EH (cell line): Measurements from ENCODE around the gene SCGB1D1.

Experiments used
- DNase-seq: peaks from one replicate; pipeline ENCODE4 v3.0.0-alpha.2; 2015; ENCODE audit warnings: low read depth

SCGB1D1 gene, protein sequence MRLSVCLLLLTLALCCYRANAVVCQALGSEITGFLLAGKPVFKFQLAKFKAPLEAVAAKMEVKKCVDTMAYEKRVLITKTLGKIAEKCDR

DNA sequence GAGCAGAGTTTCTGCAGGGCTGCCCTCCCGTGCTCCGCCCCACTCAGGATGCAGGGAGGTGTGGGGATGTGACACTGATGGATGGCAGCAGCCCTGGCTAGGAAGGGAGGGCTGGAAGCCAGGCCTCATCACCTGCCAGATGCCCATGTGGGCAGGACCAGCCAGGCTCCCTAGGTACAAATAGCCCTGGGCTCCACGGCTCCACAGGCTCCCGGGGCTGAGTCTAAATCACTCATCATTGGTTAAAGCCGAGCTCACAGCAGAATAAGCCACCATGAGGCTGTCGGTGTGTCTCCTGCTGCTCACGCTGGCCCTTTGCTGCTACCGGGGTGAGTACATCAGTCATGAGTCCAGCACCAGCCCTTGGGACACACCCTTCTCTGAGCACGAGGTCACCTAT lies at the start of gene SCGB1D1:
Gene SCGB1D1, plus strand, starts transcription at position 206 of the 400 bp plus-strand sequence. Its CDS starts 69 bp downstream, at position 275.
- no peak for DNase-seq

DNA sequence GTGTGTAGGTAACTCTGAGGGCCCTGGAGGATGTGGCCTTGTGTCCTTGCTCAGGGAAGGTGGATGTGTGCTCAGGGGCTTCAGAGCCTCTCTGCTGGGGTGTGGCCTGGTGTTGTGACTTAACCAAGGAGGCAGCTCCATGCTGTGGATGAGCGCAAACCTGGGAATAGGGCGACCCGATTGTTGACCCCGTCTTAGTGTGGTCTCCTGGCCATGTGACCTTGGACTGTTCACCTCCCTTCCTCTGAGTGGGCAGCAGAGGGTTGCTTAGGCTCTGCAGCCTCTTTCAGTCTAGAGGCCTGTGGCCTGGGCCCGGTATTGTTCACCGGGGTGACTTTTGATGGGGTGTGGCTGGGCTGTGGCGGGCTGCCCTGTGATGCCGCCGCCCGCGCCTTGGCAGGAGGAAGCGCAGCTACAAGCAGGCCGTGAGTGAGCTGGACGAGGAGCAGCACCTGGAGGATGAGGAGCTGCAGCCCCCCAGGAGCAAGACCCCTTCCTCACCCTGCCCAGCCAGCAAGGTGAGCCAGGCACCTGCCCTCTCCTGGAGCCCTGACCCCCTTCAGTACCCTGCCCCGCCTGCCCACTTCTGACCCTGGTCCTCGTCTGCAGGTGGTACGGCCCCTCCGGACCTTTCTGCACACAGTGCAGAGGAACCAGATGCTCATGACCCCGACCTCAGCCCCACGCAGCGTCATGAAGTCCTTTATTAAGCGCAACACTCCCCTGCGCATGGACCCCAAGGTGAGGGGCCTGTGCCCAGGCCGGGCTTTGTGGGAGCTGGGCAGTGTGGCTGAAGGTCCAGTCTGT lies 49.5 kb upstream of the SCGB1D1 start:
- DNase-seq, result no peak

DNA sequence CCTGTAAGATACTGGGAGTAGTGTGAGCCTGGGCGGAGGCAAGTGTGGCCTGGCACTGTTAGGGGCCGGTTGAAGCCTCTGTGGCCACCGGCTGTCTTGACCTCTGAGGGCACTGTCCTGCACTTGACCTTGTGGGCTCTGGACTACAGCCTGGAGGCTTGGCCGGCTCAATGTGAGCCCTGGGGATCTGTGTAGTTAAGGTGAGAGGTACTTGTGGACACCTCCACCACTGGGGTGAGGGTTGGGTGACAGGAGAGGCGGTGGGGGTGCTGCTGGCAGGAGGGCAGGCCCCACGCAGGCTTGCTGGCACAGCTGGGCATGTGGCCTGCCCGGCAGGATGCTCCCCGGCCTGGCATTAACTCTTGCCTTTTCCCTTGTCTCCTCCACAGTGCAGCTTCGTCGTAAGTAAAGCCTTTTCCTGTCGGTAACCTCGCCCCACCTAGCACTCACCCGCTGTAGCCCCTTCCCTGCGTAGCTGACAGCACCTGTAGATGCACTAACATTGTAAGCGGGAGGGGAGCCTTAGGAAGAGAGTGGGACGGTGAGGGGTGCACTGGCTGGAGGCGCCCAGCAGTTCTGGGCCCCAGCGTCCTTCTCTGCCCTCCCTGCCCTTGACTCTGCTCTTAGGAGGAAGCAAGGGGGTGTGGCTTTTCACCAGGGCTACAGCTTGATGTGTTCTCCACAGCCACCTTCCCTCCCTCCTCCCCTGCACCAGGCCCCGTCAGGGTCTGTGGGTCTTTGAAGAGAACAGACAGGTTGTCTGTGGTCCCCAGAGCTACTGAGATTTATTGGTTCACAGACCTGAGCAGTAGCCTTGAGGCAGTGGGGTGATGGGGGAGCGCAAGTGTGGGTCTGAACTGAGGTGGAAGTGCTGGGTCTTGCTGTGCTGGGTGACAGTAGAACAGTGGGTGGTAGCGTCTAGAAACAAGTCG lies 48.6 kb upstream of the SCGB1D1 start:
- DNase-seq, result no peak

DNA sequence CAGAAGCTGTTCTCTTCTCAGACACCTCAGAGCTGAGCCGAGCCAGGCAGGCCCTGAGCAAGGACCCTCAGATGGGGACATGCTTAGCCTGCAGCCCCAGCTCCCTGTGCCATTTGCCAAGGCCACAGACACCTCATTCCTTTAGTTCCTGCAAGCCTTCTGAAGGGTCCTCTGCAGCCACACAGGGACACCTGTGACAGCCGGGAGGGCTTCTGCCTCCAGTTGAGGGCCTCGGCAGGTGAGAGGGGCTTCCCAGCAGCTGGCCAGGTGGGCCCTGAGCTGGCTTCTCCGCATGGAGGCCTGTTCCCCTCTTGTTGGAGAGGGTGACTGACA lies 48.0 kb upstream of the SCGB1D1 start:
- DNase-seq, result no peak

DNA sequence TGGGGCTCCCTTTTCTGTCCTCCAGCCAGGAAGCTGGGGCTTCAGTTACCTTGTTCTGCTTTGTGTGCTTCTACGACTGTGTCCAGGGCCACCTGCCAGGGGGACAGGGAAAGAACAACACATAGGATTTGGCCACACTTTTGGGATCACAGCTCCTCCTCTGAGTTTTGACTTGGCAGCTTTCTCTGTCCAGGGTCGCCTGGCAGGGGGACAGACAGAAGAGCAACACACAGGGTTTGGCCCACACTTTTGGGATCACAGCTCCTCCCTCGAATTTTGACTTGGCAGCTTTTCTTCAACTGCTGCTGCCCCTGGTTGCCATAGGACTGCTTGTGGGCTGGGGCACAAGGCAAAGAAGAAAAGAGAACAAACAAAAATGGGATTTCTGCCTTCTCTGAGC lies 47.1 kb upstream of the SCGB1D1 start:
- no peak for DNase-seq

DNA sequence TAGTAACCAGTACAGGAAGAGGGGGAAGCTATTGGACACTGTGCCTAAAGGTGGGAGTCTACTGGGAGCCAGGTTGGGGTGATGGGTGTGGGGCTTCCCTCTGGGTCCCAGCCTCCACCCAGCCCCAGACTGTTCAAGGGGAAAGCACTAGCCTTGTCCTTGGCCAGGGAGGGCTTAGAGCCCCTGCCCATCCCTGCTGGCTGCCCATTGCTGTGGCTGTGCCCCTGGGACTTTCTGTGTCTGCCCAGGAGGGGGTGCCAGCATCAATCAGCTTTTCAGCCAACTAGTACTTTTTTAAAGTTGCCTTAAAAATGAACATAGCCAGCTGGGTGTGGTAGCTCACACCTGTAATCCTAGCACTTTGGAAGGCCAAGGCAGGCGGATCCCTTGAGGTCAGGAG lies 46.3 kb upstream of the SCGB1D1 start:
- no peak for DNase-seq

DNA sequence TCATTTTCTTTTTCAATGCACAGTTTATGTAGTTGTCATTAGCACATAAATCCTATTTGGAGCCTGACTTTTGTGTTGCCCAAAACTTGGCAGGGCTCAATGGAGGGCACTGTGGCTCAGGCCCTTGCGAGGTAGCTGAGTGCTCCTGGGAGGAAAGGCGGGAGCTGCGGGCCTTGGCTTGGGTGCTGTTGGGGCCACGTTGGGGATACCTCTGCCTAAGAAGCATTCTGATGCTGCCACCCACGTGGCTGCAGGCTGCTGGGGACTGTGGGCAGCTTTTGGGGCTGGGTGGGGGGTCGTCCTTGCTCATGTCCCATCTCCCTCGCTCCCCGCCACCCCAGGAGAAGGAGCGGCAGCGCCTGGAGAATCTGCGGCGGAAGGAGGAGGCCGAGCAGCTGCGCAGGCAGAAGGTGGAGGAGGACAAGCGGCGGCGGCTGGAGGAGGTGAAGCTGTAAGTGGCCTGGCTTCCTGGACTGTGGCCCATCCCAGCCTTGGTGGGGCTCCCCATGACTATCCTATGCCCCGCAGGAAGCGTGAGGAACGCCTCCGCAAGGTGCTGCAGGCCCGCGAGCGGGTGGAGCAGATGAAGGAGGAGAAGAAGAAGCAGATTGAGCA lies 45.3 kb upstream of the SCGB1D1 start:
- DNase-seq, result no peak

DNA sequence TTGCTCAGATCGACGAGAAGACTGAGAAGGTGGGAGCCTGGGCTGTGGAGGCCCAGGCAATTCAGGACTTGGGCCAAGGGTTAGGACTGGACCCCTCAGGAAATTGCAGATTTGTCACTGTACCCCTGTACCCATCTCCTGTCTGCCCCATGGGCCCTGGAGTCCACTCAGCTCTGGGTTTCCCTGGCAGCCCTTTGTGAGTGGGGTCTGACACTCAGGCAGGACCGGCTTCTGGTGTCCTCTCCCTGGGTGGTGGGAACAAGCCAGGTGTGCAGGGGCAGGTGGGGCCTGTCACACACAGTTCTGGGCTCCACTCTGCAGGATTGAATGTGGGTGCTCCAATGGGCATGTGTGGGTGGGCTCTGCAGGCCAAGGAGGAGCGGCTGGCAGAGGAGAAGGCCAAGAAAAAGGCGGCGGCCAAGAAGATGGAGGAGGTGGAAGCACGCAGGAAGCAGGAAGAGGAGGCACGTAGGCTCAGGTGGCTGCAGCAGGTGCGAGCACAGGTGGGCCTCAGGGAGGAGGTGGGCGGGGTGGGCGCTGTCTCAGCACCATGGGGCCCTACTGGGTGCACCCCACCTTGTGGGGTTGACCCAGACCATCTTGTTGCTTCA lies 44.6 kb upstream of the SCGB1D1 start:
- no peak for DNase-seq

DNA sequence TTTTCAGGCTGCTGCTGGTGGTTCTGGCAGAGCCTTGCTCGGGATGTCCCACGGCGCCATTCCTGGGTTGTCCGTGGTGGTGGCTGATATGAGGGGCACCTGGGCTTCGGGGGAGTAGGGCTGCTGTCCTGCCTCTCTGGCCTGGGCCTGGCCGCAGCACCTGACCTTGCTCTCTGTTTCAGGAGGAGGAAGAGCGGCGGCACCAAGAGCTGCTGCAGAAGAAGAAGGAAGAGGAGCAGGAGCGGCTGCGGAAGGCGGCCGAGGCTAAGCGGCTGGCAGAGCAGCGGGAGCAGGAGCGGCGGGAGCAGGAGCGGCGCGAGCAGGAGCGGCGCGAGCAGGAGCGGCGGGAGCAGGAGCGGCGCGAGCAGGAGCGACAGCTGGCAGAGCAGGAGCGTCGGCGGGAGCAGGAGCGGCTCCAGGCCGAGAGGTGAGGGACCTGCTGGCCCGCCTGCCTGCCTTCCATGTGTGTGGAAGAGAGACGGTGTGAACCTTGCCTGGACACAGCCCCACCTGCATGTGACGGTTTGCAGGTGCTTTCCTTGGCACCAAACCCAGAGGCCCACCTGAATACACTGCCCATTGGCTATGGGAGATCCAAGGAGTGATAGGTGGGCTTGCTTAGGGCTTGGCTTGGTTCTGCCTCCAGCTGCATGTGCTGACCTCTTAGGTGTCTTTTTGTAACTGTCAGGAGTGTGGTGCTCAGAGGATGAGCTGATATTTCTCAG lies 43.4 kb upstream of the SCGB1D1 start:
- DNase-seq, result no peak

DNA sequence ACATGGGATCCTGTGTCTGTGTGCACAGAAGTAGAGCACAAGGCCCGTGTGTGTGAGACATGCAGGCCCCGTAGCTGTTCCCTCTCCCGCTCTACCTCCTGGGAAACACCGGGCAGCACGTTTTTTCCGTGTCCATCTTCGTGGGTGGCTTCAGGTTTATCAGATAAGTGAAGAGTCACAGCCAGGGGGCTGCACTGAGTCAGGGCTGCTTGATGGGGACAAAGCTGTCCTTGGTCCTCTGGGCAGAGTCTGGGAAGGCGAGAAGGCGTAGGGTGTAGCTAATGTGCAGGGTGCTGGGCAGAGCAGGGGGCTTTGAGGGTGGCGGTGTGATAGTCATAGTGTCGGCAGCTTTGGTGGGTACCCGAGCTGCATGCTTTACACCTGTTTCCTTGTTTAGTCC lies 42.5 kb upstream of the SCGB1D1 start:
- DNase-seq, result no peak

DNA sequence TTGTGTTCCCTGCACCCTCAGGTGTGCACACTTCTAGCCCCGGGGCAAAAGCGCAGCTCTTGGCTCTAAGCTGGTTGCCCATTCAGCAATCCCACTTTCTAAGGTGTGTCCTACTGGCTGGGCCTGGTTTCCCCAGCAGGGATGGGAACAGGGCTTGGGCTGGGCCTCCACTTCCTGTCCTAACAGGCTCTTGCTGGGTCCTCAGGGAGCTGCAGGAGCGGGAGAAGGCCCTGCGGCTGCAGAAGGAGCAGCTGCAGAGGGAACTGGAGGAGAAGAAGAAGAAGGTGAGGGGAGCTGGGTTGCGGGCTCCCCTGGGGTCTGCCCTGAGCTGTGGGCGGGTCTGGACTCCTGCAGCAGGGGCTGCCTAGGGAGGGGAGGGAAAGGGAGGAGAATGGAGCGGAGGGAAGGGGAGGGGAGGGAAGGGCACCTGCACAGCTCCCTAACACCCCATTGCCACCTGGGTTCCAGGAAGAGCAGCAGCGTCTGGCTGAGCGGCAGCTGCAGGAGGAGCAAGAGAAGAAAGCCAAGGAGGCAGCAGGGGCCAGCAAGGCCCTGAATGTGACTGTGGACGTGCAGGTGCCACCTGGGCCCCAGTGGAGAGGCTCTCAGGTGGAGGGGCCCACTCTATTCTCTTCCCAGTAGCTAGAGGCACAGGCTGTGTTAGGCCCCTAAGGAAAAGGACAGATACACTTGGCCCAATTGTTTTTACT lies 41.6 kb upstream of the SCGB1D1 start:
- DNase-seq, result no peak

DNA sequence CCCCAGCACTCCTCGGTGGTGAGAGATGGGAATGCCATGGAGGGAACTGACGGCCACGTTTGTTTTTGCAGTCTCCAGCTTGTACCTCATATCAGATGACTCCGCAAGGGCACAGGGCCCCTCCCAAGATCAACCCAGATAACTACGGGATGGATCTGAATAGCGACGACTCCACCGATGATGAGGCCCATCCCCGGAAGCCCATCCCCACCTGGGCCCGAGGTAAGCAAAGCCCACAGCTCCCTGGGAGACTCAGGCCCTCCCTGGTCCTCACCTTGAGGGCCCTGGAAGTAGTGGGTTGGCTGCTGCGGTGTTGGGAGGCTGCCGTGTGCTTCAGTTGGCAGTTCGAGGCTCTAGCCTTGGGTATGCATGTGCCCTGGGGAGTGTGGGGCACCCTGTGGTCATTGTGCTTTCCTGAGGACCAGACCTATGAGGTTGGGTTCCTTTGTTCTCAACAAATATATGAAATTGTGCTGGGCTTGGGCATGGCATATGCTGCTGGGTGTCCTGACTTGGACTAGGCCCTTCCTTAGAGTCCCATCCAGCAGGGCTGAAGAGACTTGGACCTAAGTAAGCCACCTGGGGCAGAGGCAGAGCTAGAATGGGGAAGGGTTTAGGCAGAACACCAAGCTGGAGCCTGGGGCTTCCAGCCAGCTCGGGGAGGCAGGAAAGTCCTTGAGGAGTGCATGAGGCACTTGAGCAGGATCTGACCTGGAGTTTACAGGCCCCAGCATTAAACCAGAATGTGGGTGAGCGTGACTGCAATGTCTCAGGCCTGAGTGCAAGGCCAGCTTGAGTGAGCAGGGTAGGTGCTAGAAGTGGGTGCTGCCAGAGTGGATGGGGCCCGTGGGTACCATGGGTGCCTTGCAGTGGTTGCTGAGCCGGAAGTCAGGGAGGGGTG lies 39.8 kb upstream of the SCGB1D1 start:
- DNase-seq, result no peak

DNA sequence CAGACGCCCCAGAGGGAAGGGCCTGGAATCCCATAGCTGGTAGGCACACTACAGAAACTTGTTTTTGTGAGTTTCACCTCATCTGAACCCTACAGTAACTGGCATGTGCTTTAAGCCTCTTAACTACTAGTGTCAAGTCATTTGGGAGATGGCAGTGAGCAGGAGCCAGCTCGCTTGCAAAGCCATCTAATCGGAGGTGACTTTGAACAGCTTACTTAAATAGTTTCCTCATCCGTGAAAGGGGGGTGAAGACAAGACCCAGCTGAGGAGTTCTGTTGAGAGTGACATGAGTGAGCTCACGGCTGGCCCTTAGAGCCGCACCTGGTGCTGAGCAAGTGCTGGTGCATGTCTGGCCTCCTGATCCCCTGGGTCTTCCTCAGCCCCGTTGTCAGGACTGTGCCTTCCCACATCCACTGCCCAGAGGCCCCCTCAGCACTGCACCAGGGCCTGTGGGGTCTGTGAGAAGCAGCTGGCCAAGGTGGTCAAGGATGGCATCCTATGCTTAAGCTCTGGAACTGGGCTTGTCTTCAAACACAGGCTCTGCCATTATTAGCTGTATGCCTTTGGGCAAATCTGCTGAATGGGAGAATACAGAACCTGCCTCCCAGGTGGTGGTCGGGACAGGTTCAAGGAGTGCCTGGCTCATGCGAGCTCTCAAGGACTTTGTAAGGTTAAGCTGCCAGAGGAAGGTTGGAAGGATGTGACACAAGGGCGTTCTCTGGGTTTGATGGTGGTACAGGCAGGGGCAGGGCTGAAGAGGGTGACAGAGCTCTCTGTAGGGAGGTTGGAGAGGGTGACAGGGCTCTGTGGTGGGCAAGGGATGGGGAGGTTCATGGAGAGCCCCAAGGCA lies 38.9 kb upstream of the SCGB1D1 start:
- DNase-seq, result no peak

DNA sequence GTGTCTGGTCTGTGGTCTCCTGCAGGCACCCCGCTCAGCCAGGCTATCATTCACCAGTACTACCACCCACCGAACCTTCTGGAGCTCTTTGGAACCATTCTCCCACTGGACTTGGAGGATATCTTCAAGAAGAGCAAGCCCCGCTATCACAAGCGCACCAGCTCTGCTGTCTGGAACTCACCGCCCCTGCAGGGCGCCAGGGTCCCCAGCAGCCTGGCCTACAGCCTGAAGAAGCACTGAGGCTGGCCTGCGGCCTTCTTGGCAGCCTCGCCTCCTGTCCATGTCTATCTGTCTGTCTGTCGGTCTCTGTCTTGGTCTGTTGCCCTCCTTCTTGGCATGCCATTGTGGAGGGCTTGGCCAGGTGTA lies 38.3 kb upstream of the SCGB1D1 start:
- DNase-seq, result no peak

DNA sequence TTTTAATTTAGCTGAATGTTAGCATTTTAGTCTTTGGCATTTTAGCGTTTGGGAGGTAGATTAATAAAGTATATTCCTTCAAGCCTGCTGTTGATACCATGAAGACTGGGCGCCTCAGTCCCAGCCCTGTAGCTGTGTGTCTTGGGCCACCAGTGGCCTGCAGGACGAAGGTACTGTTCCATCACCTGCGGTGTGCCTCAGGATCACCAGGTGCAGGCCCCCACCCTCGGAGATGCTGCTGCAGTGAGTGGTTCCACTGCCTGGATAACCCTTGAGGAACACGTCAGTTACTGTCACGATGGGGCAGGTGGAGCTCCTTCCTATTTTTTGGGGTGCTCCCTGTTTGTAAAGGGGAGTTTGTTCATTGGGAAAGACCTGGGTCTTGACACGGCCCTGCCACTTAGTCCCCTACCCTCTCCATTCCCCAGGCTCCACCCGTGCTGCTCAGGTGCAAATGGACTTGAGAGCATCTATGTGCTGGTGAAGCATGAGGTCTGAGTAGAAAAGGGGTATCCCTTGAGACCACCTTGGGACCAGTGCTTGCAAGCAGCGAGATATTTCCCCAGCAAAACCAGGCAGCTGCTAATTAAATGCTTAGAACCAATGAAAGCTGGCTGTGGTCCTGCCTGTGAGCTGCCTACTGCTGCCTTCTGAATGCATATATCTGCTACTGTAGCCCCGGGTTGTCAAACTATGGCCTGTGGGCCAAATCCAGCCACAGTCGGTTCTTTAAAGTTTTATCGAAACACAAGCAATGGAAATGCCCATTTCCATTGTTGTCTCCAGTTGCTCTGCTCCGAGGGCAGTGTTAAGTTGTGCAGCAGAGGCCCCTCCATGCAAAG lies 37.5 kb upstream of the SCGB1D1 start:
- DNase-seq, result no peak

DNA sequence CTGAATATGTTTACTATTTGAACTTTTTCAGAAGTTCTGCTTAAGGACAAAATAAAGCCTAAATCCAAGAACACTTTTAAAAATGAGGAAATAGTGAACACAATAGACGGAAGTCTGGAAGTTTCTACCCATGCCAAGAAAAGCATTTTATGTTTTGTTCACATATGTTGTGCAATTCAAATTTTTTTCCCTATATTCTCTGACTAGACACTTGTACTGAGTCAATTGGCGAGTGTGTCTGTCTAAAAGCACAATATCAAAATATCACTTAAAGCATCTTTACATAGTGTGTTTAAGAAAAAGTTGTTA lies 37.0 kb upstream of the SCGB1D1 start:
- DNase-seq, result no peak

DNA sequence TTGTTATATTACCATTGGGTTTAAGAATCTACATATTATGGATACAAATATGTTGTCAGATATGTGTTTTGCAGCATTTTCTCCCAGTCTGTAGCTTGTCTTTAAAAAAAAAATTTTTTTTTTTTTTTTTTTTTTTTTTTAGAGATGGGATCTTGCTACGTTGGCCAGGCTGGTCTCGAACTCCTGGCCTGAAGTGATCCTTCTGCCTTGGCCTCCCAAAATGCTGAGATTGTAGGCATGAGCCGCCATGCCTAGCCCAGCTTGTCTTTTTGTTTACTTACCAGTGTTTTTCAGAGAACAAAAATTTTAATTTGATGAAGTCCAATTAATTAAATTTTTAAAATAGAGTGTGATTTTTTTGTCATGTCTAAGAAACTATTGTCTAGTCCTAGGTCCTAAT lies 36.4 kb upstream of the SCGB1D1 start:
- DNase-seq, result no peak

DNA sequence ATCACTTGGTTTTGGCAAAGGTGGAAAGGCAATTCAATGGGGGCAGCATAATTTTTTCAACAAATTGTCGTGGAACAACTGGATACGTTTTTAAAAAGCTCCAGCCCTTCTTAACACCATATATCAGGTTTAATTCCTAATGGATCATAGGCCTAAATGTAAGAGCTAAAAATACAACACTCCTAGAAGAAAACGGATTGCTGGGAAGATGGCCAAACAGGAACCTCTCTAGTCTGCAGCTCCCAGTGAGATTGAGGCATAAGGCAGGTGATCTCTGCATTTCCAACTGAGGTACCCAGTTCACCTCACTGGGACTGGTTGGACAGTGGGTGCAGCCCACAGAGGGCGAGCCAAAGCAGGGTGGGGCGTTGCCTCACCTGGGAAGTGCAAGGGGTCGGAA lies 32.4 kb upstream of the SCGB1D1 start:
- no peak for DNase-seq
